A549 treated with RU486 at 1 μM for 4 hours (cell line): ENCODE data around the gene RASL11B. TPM values are rescaled to one million over a fixed set of nuclear protein-coding genes. Genes with fewer than 3 reads are reported as not detected.

Experiments used
- total RNA-seq: library from RNA; stranded (reverse); fragments of 200-300 nt; extraction: Qiagen RNA extraction; gene quantifications from 5 replicates; pipeline ENCODE4 v1.2.3, GENCODE V29; 2022; ENCODE audit warnings: low read depth

RASL11B gene
- total RNA-seq = 0.07 to 0.24 TPM (median 0.13 TPM) in 4 of 5 replicates, not detected in the other

DNA sequence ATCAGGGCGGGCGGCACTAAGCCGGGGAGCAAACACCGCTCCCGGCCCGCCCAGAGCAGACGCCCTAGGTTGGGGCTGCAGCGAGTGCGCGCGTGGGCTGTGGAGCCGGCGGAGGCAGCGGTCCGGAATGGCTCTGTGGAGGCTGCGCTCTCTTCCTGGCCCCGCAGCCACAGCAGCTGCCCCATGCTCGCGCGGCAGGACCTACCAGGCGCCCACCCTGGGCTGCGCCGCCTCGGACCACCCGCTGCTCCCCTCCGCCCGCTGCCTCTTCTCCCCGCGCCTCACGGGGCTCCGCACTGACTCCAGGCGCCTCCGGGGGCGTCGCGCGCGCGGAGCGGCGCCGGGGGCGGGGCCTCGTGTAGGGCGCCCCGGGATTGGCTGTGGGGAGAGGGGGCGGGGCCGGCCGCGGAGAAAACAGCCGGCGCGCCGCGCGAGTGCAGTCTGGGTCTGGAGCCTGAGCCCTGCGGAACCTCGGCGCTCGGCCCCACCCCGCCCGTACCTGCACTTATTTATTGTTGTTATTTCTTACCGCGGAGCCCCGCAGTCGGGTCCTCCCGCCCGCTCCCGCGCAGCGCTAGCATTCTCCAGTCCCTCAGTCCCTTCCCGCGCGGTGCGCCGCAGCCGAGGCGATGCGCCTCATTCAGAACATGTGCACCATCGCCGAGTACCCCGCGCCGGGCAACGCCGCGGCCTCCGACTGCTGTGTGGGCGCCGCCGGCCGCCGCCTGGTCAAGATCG is at the start of gene RASL11B:
Gene RASL11B, plus strand, starts transcription at position 439 of the 738 bp plus-strand sequence. Its CDS starts 191 bp downstream, at position 630.

Other genes starting within 250 kb of the RASL11B start
- gene USP46, start 203.0 kb upstream of the RASL11B start, total RNA-seq = 5.6 to 8.4 TPM (median 7.6 TPM) in 5 replicates
- gene ERVMER34-1, start 110.9 kb upstream of the RASL11B start, total RNA-seq = 0.47 to 0.56 TPM (median 0.52 TPM) in 5 replicates